HepG2 (cell line): Measurements from ENCODE around the gene ELMO2.

Experiments
- MAF1 ChIP-seq: sonication (generic); formaldehyde crosslinking; IDR thresholded peaks from 2 replicates; pipeline ENCODE4 v1.5.0; 2020; ENCODE audit warnings: missing genetic modification reagents, borderline replicate concordance
- MAFK ChIP-seq, 2 experiments: IDR thresholded peaks in 1 of 2; conservative IDR thresholded peaks in 1 of 2; 2 replicates each; pipeline ENCODE4 v1.6.1; 2011; ENCODE audit warnings: improper control_type of control experiment in 2 of 2, low read length in 2 of 2
- NBN ChIP-seq: fragments of 450-650 bp; conservative IDR thresholded peaks from 2 replicates; pipeline ENCODE4 v1.6.1; 2017
- POLR2A ChIP-seq, 2 experiments: IDR thresholded peaks; 2 replicates each; pipeline ENCODE4 v1.6.1; 2011; ENCODE audit warnings: low read depth in 2 of 2, low read length in 2 of 2, mild to moderate bottlenecking in 1 of 2, moderate library complexity in 1 of 2; ENCODE audit not compliant: insufficient read depth in 1 of 2
- POLR2AphosphoS5 ChIP-seq: IDR thresholded peaks from 2 replicates; pipeline ENCODE4 v1.6.1; 2012; ENCODE audit warnings: low read depth, low read length
- ZNF274 ChIP-seq: sonication (generic); formaldehyde crosslinking; IDR thresholded peaks from 2 replicates; pipeline ENCODE4 v1.5.1; 2020; ENCODE audit warnings: mild to moderate bottlenecking, missing genetic modification reagents
- ZNF552 ChIP-seq: sonication (generic); formaldehyde crosslinking; IDR thresholded peaks from 2 replicates; pipeline ENCODE4 v1.9.0; 2022; ENCODE audit warnings: missing genetic modification reagents, mild to moderate bottlenecking, borderline replicate concordance

DNA sequence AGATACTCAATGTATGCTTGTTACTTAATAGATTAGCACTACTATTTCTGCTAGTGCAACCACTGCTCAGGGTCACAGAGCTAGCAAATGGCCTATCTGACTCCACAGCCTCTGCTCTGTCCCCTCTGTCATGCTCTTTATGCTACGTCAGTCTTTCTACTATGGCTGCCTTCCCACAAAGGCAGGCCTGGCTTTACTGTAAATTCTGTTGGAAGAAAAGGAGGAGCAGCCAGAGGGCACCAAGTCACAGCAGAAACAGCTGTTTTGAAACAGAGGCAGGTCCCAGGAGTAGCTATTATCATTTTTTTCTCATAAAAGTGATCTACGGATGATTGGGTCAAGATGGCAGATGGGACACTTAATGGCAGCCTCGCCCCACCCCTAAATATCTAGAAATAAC lies 10.0 kb upstream of the ELMO2 start:
- TF ChIP-seq POLR2A (IDR thresholded peaks at IDR 0.05; ENCODE audit: insufficient read depth in 1 of 2, low read depth in 2 of 2, low read length in 2 of 2) (no peak), POLR2AphosphoS5 (no peak), NBN (no peak), MAF1 (no peak), ZNF274 (CRISPR knock-in tag) (no peak), MAFK (conservative IDR thresholded peaks at IDR 0.05 in 1 of 2, IDR thresholded peaks at IDR 0.05 in 1 of 2; ENCODE audit: low read length in 2 of 2) (no peak), ZNF552 (CRISPR knock-in tag) (no peak)
